K562 (cell line): Measurements from ENCODE around the gene MAB21L4. TPM values are rescaled to one million over a fixed set of nuclear protein-coding genes. Genes with fewer than 3 reads are reported as not detected.

Experiments used
- ATAC-seq: fragments of 200-7000 bp; cut with Tn5 transposase; 3 replicates; pipeline ENCODE4 v1.9.1; 2020; ENCODE audit warnings: moderate library complexity
- BruUV-seq: library from RNA; stranded (reverse); fragments of 400-500 nt; replicated peaks from 2 replicates; lab custom pipeline; 2021; lab: Mats Ljungman, UMichigan
- CTCF ChIA-PET: fragments of 300-600 bp; formaldehyde crosslinking; extraction: SDS; loops from one replicate; lab custom pipeline; 2021; ENCODE audit warnings: low intra/inter-chr PET ratio; lab: Yijun Ruan, JAX
- POLR2A ChIA-PET: fragments of 300-600, 350-650 bp; sonication (Branson Sonifier 250); formaldehyde crosslinking; extraction: SDS; loops from one replicate; lab custom pipeline; 2021; ENCODE audit warnings: antibody characterized with exemption, inconsistent platforms; lab: Yijun Ruan, JAX
- DNase-seq, 4 experiments: peaks; one replicate each; pipeline versions ENCODE4 v3.0.0 to v3.0.0-alpha.2; 2011 to 2018; ENCODE audit warnings: low spot score in 3 of 4, mixed read lengths in 3 of 4; ENCODE audit errors: extremely low read depth in 1 of 4
- FAIRE-seq: peaks from 2 replicates; lab custom pipeline; 2011; peaks lifted over from hg19 to GRCh38; lab: Jason Lieb, UNC
- H2AFZ ChIP-seq: 2 replicates; pipeline ENCODE4 v1.6.0; 2011; ENCODE audit warnings: low read depth, low read length, control low read depth, inconsistent platforms
- H3K27ac ChIP-seq: fragments of 200-600 bp; 3 replicates; pipeline ENCODE4 v1.8.0; 2011; ENCODE audit warnings: low read depth, mild to moderate bottlenecking, control low read depth, inconsistent platforms, low read length, moderate library complexity, mixed read lengths; ENCODE audit errors: extremely low read depth
- H3K27me3 ChIP-seq, 2 experiments: fragments of 300-600 bp in 1 of 2; 2 replicates in 1 of 2; 3 replicates in 1 of 2; pipeline versions ENCODE4 v1.6.0 to v1.8.0; 2011; ENCODE audit warnings: inconsistent platforms in 2 of 2, low read length in 2 of 2, mild to moderate bottlenecking in 1 of 2, mixed read lengths in 1 of 2, moderate library complexity in 1 of 2; ENCODE audit not compliant: control insufficient read depth in 2 of 2, insufficient read depth in 2 of 2
- H3K36me3 ChIP-seq: fragments of 300-600 bp; 3 replicates; pipeline ENCODE4 v1.8.0; 2011; ENCODE audit warnings: mild to moderate bottlenecking, low read length, inconsistent platforms; ENCODE audit not compliant: control insufficient read depth, insufficient read depth
- H3K4me1 ChIP-seq, 2 experiments: fragments of 200-600 bp in 1 of 2; replicated peaks in 1 of 2; 2 replicates in 1 of 2; 3 replicates in 1 of 2; pipeline versions ENCODE4 v1.5.1 to v1.8.0; 2011; ENCODE audit warnings: inconsistent platforms in 2 of 2, low read length in 2 of 2, mild to moderate bottlenecking in 1 of 2, mixed read lengths in 1 of 2, moderate library complexity in 1 of 2; ENCODE audit not compliant: control insufficient read depth in 2 of 2, insufficient read depth in 2 of 2
- H3K4me2 ChIP-seq: 2 replicates; pipeline ENCODE4 v1.6.1; 2011; ENCODE audit warnings: low read length, control low read depth, inconsistent platforms, mixed read lengths; ENCODE audit not compliant: insufficient read depth
- H3K4me3 ChIP-seq: fragments of 200-600 bp; sonication (generic), shearing (Covaris generic); 2 replicates; pipeline ENCODE4 v1.5.1; 2016; ENCODE audit warnings: control low read depth, inconsistent platforms
- H3K79me2 ChIP-seq: fragments of 200-600 bp; 3 replicates; pipeline ENCODE4 v1.8.0; 2011; ENCODE audit warnings: low read length, inconsistent platforms; ENCODE audit not compliant: control insufficient read depth, insufficient read depth
- H3K9ac ChIP-seq, 2 experiments: 2 replicates each; pipeline versions ENCODE4 v1.6.0 to v1.6.1; 2011; ENCODE audit warnings: low read depth in 2 of 2, low read length in 2 of 2, control low read depth in 1 of 2, inconsistent platforms in 1 of 2, mild to moderate bottlenecking in 1 of 2, mixed read lengths in 1 of 2; ENCODE audit not compliant: insufficient read depth in 1 of 2
- H3K9me1 ChIP-seq: one replicate; pipeline ENCODE4 v1.6.0; 2011; ENCODE audit warnings: inconsistent platforms, mild to moderate bottlenecking, low read length, moderate library complexity; ENCODE audit not compliant: control insufficient read depth, insufficient read depth
- H3K9me3 ChIP-seq: replicated peaks from 2 replicates; pipeline ENCODE4 v1.5.1; 2011; ENCODE audit warnings: low read depth, low read length, inconsistent platforms; ENCODE audit not compliant: control insufficient read depth, insufficient read depth
- H4K20me1 ChIP-seq: replicated peaks from 2 replicates; pipeline ENCODE4 v1.6.1; 2011; ENCODE audit warnings: low read length, inconsistent platforms, mixed read lengths; ENCODE audit not compliant: control insufficient read depth, insufficient read depth
- ETV6 ChIP-seq, 3 experiments: fragments of 150-350 bp in 1 of 3; sonication (generic) in 1 of 3; formaldehyde crosslinking in 1 of 3; IDR thresholded peaks; 2 replicates each; pipeline versions ENCODE4 v1.6.1 to v1.8.0; 2014 to 2022; ENCODE audit warnings: borderline replicate concordance in 2 of 3, low read depth in 2 of 3, antibody characterized with exemption in 1 of 3, low read length in 1 of 3, mild to moderate bottlenecking in 1 of 3, missing genetic modification reagents in 1 of 3
- EZH2 ChIP-seq: IDR thresholded peaks from 2 replicates; pipeline ENCODE4 v1.6.1; 2012; ENCODE audit warnings: low read depth, mild to moderate bottlenecking, inconsistent platforms, low read length, borderline replicate concordance
- MCM5 ChIP-seq: fragments of 450-650 bp; IDR thresholded peaks from 2 replicates; pipeline ENCODE4 v1.6.1; 2016; ENCODE audit warnings: low read depth
- MECOM ChIP-seq: fragments of 250-450 bp; sonication (Bioruptor Pico); IDR thresholded peaks from 2 replicates; pipeline ENCODE4 v1.8.0; 2022; ENCODE audit warnings: inconsistent platforms
- SIN3B ChIP-seq: fragments of 450-650 bp; IDR thresholded peaks from 2 replicates; pipeline ENCODE4 v1.6.1; 2017; ENCODE audit warnings: low read depth, mild to moderate bottlenecking, moderate library complexity
- ZBED1 ChIP-seq: IDR thresholded peaks from 2 replicates; pipeline ENCODE4 v1.6.1; 2014
- ZBTB40 ChIP-seq, 2 experiments: fragments of 450-650 bp in 1 of 2; sonication (generic) in 1 of 2; formaldehyde crosslinking in 1 of 2; IDR thresholded peaks; 2 replicates each; pipeline versions ENCODE4 v1.7.1 to v1.9.0; 2016 to 2022; ENCODE audit warnings: inconsistent platforms in 1 of 2, mild to moderate bottlenecking in 1 of 2, missing genetic modification reagents in 1 of 2
- ZNF354B ChIP-seq: fragments of 250-450 bp; sonication (Bioruptor Pico); IDR thresholded peaks from 2 replicates; pipeline ENCODE4 v1.4.0; 2020
- ZNF384 ChIP-seq: IDR thresholded peaks from 2 replicates; pipeline ENCODE4 v1.6.1; 2012; ENCODE audit warnings: low read depth, low read length, improper control_type of control experiment
- ZNF780A ChIP-seq: fragments of 250-450 bp; sonication (Bioruptor Pico); IDR thresholded peaks from 2 replicates; pipeline ENCODE4 v1.5.0; 2021; ENCODE audit warnings: mild to moderate bottlenecking
- WGBS: fragments of 100-300 bp; shearing (Covaris generic); methylation state at CpG from one replicate; pipeline ENCODE4 v1.1.6; 2016; ENCODE audit warnings: low coverage, mixed read lengths; ENCODE audit not compliant: insufficient coverage; ENCODE audit errors: missing lambda C conversion rate; 5-methylcytosine and 5-hydroxymethylcytosine counted together
- in situ Hi-C: fragments of 300-500 bp; cut with MboI; formaldehyde crosslinking; loops from 4 replicates; pipeline ENCODE4 v1.15.0; 2018; ENCODE audit warnings: inconsistent platforms, mixed read lengths
- intact Hi-C: fragments of 100-400 bp; cut with micrococcal nuclease; formaldehyde crosslinking; loops from 2 replicates; pipeline ENCODE4 v1.14.2; 2022
- polyA plus RNA-seq, 8 experiments: library from polyadenylated mRNA; depleted of rRNA in 4 of 8; stranded (reverse) in 5 of 8; unstranded in 3 of 8; fragments of >200 nt; fragmentation: Nextera tagmentation in 2 of 8; fragmentation: Illumina TruSeq in 1 of 8; extraction: Ambion mirVana in 2 of 8; extraction: Trizol in 1 of 8; gene quantifications; 2 replicates each; pipeline versions ENCODE4 v1.2.1 to v1.2.3, GENCODE V29; 2011 to 2014; ENCODE audit warnings: inconsistent platforms in 1 of 8, missing spikeins in 1 of 8
- total RNA-seq, 7 experiments: library from RNA; depleted of rRNA in 6 of 7; stranded (reverse); fragments of >200 nt in 6 of 7; fragmentation: Illumina TruSeq in 2 of 7; extraction: Trizol in 2 of 7; gene quantifications; 2 replicates each; pipeline versions ENCODE4 v1.2.1 to v1.2.3, GENCODE V29; 2011 to 2021; ENCODE audit warnings: low replicate concordance in 1 of 7

The MAB21L4 gene
- total and polyA plus RNA-seq, 9 of the 15 experiments (the other 6 are each of a cell fraction or from before 2014, with no cell fraction given): 0.03 TPM; not detected in 8

- TF ChIP-seq MECOM (CRISPR knock-in tag): no peak
- no peak for TF ChIP-seq MCM5
- TF ChIP-seq ZNF780A (CRISPR knock-in tag): no peak
- no peak for TF ChIP-seq SIN3B
- no peak for TF ChIP-seq ZBED1
- TF ChIP-seq EZH2: no peak
- TF ChIP-seq, all 486 proteins: peak for 0
Measured at GRCh38 chr2:240898108-240898730, 2.3 kb upstream of the MAB21L4 start (continued).

GRCh38 chr2:240896871-240897692 is 1.1 kb upstream of the MAB21L4 start:
- no peak for DNase-seq
- no peak overlapping the region for H3K27ac ChIP-seq
- CTCF ChIA-PET: no interaction called here
- no peaks in the 10 kb centered on the region for H3K79me2 ChIP-seq
- in situ Hi-C loops (no loop called here), intact Hi-C loops (no loop called here)
- 0 out of 2 replicates have a peak, but pooled peaks cover 7% of the 10 kb centered on the region for H4K20me1 ChIP-seq
- H3K4me3 ChIP-seq: no peak overlapping the region
- H3K9me3 ChIP-seq: no peaks in the 10 kb centered on the region
- no peak overlapping the region for H3K4me2 ChIP-seq
- H3K9ac ChIP-seq: no peak overlapping the region
- FAIRE-seq: no peak
- 0% methylated on average over 5 of the region's 23 CpGs for WGBS
- H3K36me3 ChIP-seq: no peaks in the 10 kb centered on the region
- H3K9me1 ChIP-seq: no peaks in the 10 kb centered on the region
- no TSS peak for BruUV-seq
- POLR2A ChIA-PET: interaction anchor here (0.6 kb wide), 2 partner anchors 17 to 220 kb away, joined by 3 to 5 read pairs; no protein-coding TSS in a partner anchor
- H2AFZ ChIP-seq: no peak overlapping the region
- H3K4me1 ChIP-seq: peaks cover 0 to 7% of the 10 kb centered on the region in 2 experiments; a peak in 2 of 5 replicates
- peaks cover 0 to 40% of the 10 kb centered on the region in 2 experiments; a peak in 3 of 5 replicates for H3K27me3 ChIP-seq
- ATAC-seq: no peak
- no peak for TF ChIP-seq ZNF354B (CRISPR knock-in tag)
- no peak for TF ChIP-seq ZNF384
- TF ChIP-seq ETV6 (IDR thresholded peaks at IDR 0.05; ENCODE audit: borderline replicate concordance in 1 of 2, low read depth in 2 of 2, low read length in 1 of 2): no peak
- no peak for TF ChIP-seq ETV6 (CRISPR knock-in tag; IDR thresholded peaks at IDR 0.05; ENCODE audit: borderline replicate concordance)
- no peak for TF ChIP-seq ZBTB40 (IDR thresholded peaks at IDR 0.05)
- no peak for TF ChIP-seq ZBTB40 (CRISPR knock-in tag; IDR thresholded peaks at IDR 0.05)
